ENCODE measurements around the gene ZNRD2.

Gene ZNRD2

GRCh38 chr11:65538915-65539743, 31.1 kb upstream of the ZNRD2 start:
- no peak for DNase-seq

GRCh38 chr11:65539744-65540289, 30.5 kb upstream of the ZNRD2 start:
- peak in 1 of 2 experiments; percentile 76 for DNase-seq

- peak; percentile 74 to 78 for DNase-seq
Measured at GRCh38 chr11:65540290-65541092, 29.8 kb upstream of the ZNRD2 start.

GRCh38 chr11:65541093-65541982, 28.9 kb upstream of the ZNRD2 start:
- no peak for DNase-seq

- no peak for DNase-seq
Measured at GRCh38 chr11:65542738-65543390, 27.4 kb upstream of the ZNRD2 start.

GRCh38 chr11:65545853-65546216, 24.4 kb upstream of the ZNRD2 start:
- DNase-seq = no peak

GRCh38 chr11:65546217-65546958, 23.9 kb upstream of the ZNRD2 start:
- peak; percentile 62 to 83 for DNase-seq

- no peak for DNase-seq
Measured at GRCh38 chr11:65547446-65548125, 22.7 kb upstream of the ZNRD2 start.

- DNase-seq = no peak
Measured at GRCh38 chr11:65548395-65548794, 21.9 kb upstream of the ZNRD2 start.

GRCh38 chr11:65549096-65549495, 21.2 kb upstream of the ZNRD2 start:
- no peak for DNase-seq

GRCh38 chr11:65551572-65552387, 18.5 kb upstream of the ZNRD2 start:
- DNase-seq = peak; percentile 64 to 76

GRCh38 chr11:65552388-65552951, 17.8 kb upstream of the ZNRD2 start:
- DNase-seq = no peak

- DNase-seq = peak; percentile 68 to 69
Measured at GRCh38 chr11:65553301-65554001, 16.8 kb upstream of the ZNRD2 start.

- DNase-seq = no peak
Measured at GRCh38 chr11:65554057-65554818, 16.0 kb upstream of the ZNRD2 start.

GRCh38 chr11:65554842-65555430, 15.3 kb upstream of the ZNRD2 start:
- no peak for DNase-seq

GRCh38 chr11:65555693-65556231, 14.5 kb upstream of the ZNRD2 start:
- DNase-seq = no peak
